Esophagus squamous epithelium (tissue), 4 donors: ENCODE data around the gene SAMD5.

Experiments
- POLR2A ChIP-seq, 4 donors: fragments of 450-650 bp; IDR thresholded peaks; one replicate each; pipeline ENCODE4 v1.6.1; 2017; ENCODE audit warnings: antibody characterized with exemption in 4 of 4, mild to moderate bottlenecking in 4 of 4, moderate library complexity in 3 of 4
- TF ChIP-seq, protein P1 (sequence below), 6 experiments: fragments of 450-650 bp in 4 of 6; fragments of 200-600 bp in 2 of 6; sonication (generic) in 2 of 6; IDR thresholded peaks; one replicate each; pipeline ENCODE4 v1.5.1; 2016 to 2019; ENCODE audit warnings: antibody characterized with exemption in 6 of 6, mild to moderate bottlenecking in 4 of 6, moderate library complexity in 4 of 6

DNA sequence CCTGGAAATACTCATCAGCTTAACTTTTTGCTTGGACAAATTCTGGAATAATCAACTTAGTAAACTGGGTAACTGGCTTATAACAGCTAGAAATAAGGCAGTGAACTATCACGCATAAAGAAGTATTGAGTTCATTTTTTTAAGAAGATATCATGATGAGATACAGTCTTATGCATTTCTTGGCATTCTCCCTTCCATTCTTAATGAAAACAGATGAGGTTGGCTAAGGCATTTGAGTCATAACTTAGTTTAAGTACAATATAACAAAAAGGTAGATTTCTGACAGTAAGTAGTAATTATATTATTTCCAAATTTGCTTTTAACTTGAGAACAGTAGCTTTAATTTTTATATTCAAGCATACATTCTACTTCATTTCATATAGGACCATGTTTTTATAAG lies 56.1 kb downstream of the SAMD5 start:
- TF ChIP-seq, protein P1, sequence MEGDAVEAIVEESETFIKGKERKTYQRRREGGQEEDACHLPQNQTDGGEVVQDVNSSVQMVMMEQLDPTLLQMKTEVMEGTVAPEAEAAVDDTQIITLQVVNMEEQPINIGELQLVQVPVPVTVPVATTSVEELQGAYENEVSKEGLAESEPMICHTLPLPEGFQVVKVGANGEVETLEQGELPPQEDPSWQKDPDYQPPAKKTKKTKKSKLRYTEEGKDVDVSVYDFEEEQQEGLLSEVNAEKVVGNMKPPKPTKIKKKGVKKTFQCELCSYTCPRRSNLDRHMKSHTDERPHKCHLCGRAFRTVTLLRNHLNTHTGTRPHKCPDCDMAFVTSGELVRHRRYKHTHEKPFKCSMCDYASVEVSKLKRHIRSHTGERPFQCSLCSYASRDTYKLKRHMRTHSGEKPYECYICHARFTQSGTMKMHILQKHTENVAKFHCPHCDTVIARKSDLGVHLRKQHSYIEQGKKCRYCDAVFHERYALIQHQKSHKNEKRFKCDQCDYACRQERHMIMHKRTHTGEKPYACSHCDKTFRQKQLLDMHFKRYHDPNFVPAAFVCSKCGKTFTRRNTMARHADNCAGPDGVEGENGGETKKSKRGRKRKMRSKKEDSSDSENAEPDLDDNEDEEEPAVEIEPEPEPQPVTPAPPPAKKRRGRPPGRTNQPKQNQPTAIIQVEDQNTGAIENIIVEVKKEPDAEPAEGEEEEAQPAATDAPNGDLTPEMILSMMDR (IDR thresholded peaks at IDR 0.05) = no peak
- no peak for TF ChIP-seq POLR2A (IDR thresholded peaks at IDR 0.05)
